IPS-18a (cell line): Measurements from ENCODE around the gene CHRNA1.

ENCODE experiments used
- H3K27ac ChIP-seq: one replicate; pipeline ENCODE4 v1.5.1; 2013; ENCODE audit warnings: low read length
- H3K27me3 ChIP-seq: one replicate; pipeline ENCODE4 v1.6.1; 2013; ENCODE audit warnings: mild to moderate bottlenecking, low read length; ENCODE audit not compliant: control insufficient read depth, insufficient read depth
- H3K36me3 ChIP-seq: one replicate; pipeline ENCODE4 v1.6.1; 2013; ENCODE audit warnings: low read depth, low read length; ENCODE audit not compliant: control insufficient read depth
- H3K4me1 ChIP-seq: one replicate; pipeline ENCODE4 v1.6.1; 2013; ENCODE audit warnings: low read depth, low read length; ENCODE audit not compliant: control insufficient read depth
- H3K4me3 ChIP-seq: one replicate; pipeline ENCODE4 v1.5.1; 2013; ENCODE audit warnings: low read length
- H3K9ac ChIP-seq: one replicate; pipeline ENCODE4 v1.6.1; 2013; ENCODE audit warnings: mild to moderate bottlenecking, low read length, moderate library complexity
- H3K9me3 ChIP-seq: one replicate; pipeline ENCODE4 v1.6.1; 2013; ENCODE audit warnings: low read depth, low read length; ENCODE audit not compliant: control insufficient read depth

Gene CHRNA1

DNA sequence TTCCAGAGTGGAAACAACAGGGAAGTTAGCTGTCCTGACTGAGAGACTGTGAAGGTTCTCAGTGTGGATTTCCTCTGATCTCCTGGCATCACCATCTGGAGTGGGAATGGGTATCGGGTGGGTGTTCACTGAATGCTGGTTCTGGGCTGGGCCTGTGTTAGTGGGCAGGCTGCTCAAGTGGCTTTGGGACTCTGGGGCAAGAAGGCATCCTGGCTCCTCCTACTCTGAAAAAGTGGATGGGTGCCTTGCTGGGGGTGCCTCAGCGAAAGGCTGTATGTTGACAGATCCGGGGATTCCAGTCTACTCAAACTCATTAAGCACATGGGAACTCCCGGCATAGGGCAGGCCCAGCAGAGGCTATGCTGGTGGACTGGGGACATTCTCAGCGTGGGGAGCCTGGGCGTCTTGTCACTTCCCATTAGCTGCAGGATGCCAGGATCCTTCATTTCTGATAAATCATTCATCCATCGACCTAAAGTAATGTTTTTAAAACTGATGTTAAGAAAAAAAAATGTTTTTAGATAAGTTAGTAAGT is 27.5 kb upstream of the CHRNA1 start:
- no peaks in the 10 kb centered on the region for H3K27me3 ChIP-seq
- no peaks in the 10 kb centered on the region for H3K9me3 ChIP-seq
- H3K27ac ChIP-seq, result no peak overlapping the region
- peaks cover 65% of the 10 kb centered on the region for H3K4me1 ChIP-seq
- no peak overlapping the region for H3K4me3 ChIP-seq
- H3K9ac ChIP-seq, result no peak overlapping the region
- H3K36me3 ChIP-seq, result no peaks in the 10 kb centered on the region

DNA sequence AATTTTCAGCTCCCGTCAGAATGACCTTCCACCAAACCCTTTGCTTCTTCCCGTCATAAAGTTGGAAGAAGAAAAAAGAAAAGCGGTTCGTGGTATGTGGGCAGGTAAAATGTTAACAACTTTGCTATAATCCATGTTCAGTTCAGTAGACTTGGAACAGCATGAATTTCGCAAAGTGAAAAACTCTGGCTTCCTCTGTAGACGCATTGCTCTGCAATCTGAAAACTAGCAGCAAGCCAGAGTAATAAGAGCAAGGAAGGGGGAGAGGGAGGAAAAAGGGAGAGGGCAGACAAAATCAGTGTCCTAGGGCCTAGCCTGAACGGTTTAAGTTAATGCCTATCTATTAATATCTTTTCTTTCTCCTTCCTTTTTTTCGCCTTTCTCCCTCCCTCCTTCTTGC is 26.7 kb upstream of the CHRNA1 start:
- H3K4me3 ChIP-seq, result no peak overlapping the region
- H3K9me3 ChIP-seq, result no peaks in the 10 kb centered on the region
- H3K36me3 ChIP-seq, result no peaks in the 10 kb centered on the region
- H3K9ac ChIP-seq, result no peak overlapping the region
- no peaks in the 10 kb centered on the region for H3K27me3 ChIP-seq
- H3K4me1 ChIP-seq, result peaks cover 58% of the 10 kb centered on the region
- no peak overlapping the region for H3K27ac ChIP-seq

DNA sequence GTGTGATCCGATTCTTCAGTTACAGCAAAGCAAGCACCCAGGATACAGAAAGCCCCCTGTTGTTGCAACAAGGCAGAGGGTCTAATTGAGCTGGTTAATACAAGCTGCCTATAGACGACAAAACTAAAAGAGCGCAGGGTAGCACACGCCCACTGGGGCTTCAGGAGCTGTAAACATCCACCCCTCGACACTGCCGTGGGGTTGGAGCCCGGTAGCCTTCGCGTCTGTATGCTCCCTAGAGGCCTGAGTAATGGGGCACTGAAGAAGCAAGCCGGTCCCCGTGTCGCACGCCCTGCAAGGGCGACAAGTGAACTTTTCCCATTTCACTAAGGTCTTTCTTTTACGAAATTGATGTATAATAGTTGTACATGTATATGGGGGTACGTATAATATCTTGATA is 24.7 kb upstream of the CHRNA1 start:
- Histone ChIP-seq H3K36me3 (no peaks in the 10 kb centered on the region), H3K4me3 (no peak overlapping the region), H3K9ac (no peak overlapping the region), H3K27me3 (no peaks in the 10 kb centered on the region), H3K9me3 (no peaks in the 10 kb centered on the region), H3K27ac (no peak overlapping the region), H3K4me1 (peaks cover 47% of the 10 kb centered on the region)

DNA sequence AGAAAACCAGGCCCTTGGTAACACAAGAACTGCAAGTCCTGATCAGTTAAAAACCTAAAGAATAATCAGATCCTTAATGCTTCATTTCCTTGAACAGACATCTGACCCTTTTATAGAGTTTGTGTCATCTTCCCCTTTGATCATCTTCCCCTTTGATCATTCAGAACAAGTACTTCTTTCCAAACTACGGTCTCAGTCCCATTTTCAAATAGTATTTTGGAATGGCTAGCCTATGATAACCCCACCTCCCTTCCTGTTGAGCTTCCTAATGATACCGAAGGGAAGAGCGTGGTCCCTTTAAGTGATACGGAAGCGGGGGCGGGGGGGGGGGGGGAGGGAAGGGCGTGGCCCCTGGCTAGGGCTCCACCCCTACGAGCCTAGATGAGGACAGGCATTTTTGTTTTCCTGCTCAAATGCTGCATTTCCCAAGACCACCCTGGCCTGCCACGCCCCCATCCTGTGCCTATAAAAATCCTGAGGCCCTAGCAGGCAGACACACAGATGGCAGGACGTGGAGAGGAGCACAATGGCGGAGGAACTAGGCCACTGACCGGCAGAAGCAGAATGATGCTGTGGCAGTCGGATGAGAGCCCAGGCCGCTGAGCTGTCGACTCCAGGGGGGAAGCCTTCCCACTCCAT is 24.1 kb upstream of the CHRNA1 start:
- Histone ChIP-seq H3K9ac (peak overlapping the region; percentile 5), H3K4me1 (peaks cover 43% of the 10 kb centered on the region), H3K27me3 (no peaks in the 10 kb centered on the region), H3K27ac (peak overlapping the region; percentile 79), H3K4me3 (no peak overlapping the region), H3K9me3 (no peaks in the 10 kb centered on the region), H3K36me3 (no peaks in the 10 kb centered on the region)

DNA sequence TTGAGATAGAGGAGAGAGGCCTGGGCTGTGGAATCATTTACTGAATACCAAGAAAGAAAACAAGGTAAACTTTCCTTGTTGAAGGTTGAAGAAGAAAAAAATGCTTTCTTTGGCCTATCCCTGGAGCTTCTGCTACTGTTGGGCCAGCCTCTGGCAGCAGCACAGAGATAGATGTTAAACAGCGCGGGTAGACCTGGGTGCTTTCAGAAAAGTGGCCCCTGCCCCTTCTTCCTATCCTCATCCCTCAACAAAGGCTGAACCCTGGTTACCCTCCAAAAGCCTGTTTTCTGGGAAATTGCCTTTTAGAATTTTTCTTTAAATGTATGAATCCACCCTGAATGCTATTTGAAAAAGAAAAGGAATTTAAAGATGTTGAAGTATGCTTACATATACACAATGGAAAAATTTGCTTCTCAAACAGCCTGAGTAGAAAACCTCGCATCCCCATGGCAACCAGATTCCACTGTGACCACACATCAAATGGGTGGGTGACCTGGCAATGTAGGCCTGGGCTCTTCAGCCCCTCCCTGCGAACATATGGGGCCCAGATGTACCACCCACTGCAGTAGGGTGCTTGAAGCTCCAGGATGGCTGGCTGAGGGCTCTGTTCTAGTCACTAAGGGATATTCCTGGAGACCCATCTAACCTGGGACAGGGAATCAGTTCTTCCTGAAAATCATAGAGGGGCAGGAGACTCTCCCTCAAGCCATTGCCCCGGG is 23.4 kb upstream of the CHRNA1 start:
- Histone ChIP-seq H3K27ac (peak overlapping the region; percentile 79), H3K4me1 (peaks cover 36% of the 10 kb centered on the region), H3K4me3 (no peak overlapping the region), H3K27me3 (no peaks in the 10 kb centered on the region), H3K36me3 (no peaks in the 10 kb centered on the region), H3K9ac (peak overlapping the region; percentile 5), H3K9me3 (no peaks in the 10 kb centered on the region)

DNA sequence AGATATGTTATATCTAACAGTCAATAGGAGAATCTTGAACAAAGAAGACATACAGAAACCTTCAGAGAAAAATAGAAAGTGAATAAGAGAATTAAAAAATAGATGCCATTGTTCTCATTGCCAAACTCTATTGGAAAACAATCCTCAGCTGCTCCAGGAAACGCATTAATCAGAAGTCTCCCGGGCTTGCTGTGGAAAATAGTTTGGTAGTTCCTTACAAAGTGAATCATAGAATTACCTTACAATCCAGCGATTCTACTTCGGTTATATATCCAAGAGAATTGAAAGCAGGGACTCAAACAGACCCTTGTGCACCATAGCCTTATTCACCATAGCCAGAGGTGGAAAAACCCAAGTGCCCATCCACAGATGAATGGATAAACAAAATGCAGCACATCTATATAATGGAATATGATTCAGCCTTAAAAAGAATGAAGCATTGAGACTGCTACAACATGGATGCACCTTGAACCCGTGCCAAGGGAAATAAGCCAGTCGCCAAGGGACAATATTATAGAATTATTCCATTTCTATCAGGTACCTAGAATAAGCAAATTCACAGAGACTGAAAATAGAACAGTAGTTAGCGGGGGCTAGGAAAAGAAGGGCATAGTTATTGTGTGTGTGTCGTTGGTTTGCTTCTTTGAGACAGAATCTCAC is 21.9 kb upstream of the CHRNA1 start:
- no peaks in the 10 kb centered on the region for H3K27me3 ChIP-seq
- no peaks in the 10 kb centered on the region for H3K36me3 ChIP-seq
- peaks cover 27% of the 10 kb centered on the region for H3K4me1 ChIP-seq
- H3K9ac ChIP-seq, result no peak overlapping the region
- no peak overlapping the region for H3K4me3 ChIP-seq
- no peaks in the 10 kb centered on the region for H3K9me3 ChIP-seq
- H3K27ac ChIP-seq, result no peak overlapping the region

DNA sequence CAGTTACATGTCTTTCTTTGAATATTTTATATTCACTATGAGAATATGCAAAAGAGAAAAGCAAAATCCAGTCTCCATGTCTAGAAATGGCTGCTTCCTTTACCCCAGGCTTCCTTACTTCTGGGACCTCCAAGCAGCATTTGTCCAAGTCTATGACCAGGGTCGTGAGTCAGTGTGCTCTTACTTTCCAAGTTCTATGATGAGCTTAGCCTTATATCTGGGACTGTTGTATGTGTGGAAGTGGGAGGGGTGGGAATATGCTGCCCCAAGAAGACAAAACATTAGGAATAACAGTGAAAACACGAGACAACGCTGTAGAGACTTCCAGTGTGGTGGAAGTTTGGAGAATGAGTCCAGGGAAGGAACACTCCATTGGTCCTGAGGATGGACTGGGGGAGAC is 21.2 kb upstream of the CHRNA1 start:
- H3K9me3 ChIP-seq, result no peaks in the 10 kb centered on the region
- no peaks in the 10 kb centered on the region for H3K27me3 ChIP-seq
- peaks cover 21% of the 10 kb centered on the region for H3K4me1 ChIP-seq
- H3K9ac ChIP-seq, result no peak overlapping the region
- H3K4me3 ChIP-seq, result no peak overlapping the region
- no peaks in the 10 kb centered on the region for H3K36me3 ChIP-seq
- H3K27ac ChIP-seq, result no peak overlapping the region

DNA sequence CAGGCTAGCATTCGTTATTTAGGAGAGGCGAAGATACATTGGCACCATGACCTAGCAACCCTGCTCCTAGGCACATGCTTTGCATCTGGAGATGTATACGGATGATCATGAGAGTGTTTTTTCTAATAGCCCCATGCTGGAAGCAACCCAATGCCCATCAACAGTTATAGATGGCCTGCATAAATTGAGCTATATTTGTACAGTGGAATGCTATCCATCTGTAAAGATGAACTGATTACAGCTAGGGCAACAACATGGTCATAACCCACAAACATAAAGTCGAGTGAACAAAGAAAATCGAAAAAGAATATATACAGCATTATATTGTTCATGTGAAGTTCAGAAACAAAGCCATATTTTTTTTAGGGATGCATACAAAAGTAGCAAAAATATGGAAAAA is 20.6 kb upstream of the CHRNA1 start:
- Histone ChIP-seq H3K9me3 (no peaks in the 10 kb centered on the region), H3K4me1 (peaks cover 19% of the 10 kb centered on the region), H3K27me3 (no peaks in the 10 kb centered on the region), H3K27ac (no peak overlapping the region), H3K9ac (no peak overlapping the region), H3K4me3 (no peak overlapping the region), H3K36me3 (no peaks in the 10 kb centered on the region)

DNA sequence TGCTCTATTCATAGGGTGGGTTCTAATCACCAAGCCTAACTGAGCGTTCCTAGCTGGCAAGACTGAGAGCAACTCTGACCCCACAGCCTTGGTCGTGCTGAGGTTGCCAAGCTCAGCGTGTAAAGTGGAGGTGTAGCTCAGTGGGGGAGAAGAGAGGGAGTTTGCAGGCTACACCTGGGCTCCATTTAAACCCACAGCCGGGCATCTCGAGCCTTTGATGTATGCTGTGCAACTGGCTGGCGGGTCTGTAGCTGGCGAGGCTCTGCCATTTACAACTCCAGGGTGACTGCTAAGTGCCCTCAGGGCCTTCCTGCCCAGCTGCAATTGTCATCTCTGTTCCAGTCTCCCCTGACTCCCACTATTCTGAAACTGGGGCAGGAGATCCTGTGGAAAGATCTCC is 20.0 kb upstream of the CHRNA1 start:
- Histone ChIP-seq H3K27me3 (no peaks in the 10 kb centered on the region), H3K4me1 (peaks cover 19% of the 10 kb centered on the region), H3K9me3 (no peaks in the 10 kb centered on the region), H3K9ac (no peak overlapping the region), H3K36me3 (no peaks in the 10 kb centered on the region), H3K27ac (no peak overlapping the region), H3K4me3 (no peak overlapping the region)

DNA sequence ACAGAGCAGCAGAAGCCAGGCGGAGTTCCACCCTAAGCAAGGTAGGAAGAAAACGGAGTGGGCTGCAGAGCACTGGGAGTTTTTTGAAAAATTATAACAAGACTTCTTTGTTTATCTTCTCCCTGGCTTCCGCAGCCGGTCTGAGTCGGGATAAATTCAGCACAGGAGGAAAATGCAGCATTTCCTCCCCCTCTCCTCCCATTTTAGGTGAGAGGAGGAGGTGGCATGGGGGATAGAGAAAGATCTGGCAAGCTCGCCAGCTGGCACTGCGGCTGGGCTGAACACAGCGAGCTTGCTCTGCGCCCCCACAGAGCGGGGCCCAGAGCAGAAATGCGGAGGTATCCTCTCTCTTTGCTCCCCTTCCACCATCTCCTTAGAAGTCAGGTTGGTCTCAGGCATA is 17.7 kb upstream of the CHRNA1 start:
- H3K4me1 ChIP-seq, result peaks cover 8% of the 10 kb centered on the region
- no peak overlapping the region for H3K4me3 ChIP-seq
- no peaks in the 10 kb centered on the region for H3K36me3 ChIP-seq
- H3K9ac ChIP-seq, result no peak overlapping the region
- H3K27ac ChIP-seq, result no peak overlapping the region
- H3K9me3 ChIP-seq, result no peaks in the 10 kb centered on the region
- H3K27me3 ChIP-seq, result no peaks in the 10 kb centered on the region

DNA sequence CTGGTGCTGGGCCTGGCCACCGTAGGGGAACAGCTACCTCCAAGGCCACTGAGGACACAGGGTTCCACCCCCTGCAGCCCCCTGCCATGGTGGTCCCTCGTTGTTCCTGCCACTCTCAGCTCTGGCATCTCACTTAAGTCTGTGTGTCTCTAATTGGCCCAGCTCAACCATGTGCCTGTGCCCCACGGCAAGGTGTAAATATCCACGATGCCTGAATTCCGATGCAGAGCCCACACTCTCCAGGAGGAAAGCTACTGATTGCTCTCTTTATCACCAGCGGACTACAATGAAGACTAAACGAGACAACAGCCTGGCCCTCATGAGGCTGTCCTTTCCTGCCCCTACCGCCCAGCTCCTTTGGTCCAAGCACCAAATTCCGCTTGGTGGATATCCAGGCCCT is 17.0 kb upstream of the CHRNA1 start:
- Histone ChIP-seq H3K9me3 (no peaks in the 10 kb centered on the region), H3K4me3 (no peak overlapping the region), H3K27me3 (no peaks in the 10 kb centered on the region), H3K9ac (no peak overlapping the region), H3K36me3 (no peaks in the 10 kb centered on the region), H3K27ac (no peak overlapping the region), H3K4me1 (peaks cover 14% of the 10 kb centered on the region)
